ENCODE measurements around the gene TNFRSF13B.
A peak's percentile ranks its signal among the peaks of the same experiment; 100 is the strongest.
"Not testable (repeated sequence)": the region's sequence is repeated elsewhere in the genome, so short reads cannot be mapped to it uniquely, and the experiment has no call there.

Gene TNFRSF13B

DNA sequence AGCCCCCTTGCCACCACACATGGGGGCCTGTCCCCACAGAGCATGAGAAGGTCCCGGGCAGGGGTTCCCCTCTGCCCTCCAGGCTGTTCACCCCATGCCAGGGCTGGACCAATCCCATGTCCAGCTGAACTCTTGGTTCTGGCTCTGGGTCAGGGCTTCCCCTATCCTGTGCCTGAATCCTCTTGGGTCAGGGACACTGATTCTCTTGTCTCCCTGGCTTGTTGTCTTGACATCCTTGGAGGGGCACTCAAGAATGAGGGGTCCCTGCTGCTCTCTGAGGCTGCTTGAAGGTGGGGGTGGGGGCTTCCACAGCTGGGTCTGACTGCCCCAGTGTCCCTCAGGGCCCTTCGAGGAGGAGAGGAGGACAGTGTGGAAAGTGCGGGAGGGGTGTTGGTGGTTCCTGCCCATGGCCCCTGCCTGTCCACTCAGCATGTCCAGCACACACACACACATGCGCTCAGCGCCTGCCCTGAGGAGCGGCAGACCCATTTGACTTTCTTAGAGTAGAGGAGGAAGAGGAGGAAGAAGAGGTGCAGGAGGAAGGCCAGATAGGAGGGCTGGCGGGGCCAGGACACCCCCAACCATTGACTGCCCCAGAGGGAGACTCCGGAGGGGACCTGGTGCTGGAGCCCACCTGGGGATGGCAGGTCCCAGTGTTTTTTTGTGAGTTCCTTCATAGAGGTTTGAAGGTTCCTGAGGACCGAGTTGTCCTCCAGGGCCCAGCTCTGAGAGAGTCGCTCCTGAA is 47.0 kb downstream of the TNFRSF13B start:
- no peak for DNase-seq

DNA sequence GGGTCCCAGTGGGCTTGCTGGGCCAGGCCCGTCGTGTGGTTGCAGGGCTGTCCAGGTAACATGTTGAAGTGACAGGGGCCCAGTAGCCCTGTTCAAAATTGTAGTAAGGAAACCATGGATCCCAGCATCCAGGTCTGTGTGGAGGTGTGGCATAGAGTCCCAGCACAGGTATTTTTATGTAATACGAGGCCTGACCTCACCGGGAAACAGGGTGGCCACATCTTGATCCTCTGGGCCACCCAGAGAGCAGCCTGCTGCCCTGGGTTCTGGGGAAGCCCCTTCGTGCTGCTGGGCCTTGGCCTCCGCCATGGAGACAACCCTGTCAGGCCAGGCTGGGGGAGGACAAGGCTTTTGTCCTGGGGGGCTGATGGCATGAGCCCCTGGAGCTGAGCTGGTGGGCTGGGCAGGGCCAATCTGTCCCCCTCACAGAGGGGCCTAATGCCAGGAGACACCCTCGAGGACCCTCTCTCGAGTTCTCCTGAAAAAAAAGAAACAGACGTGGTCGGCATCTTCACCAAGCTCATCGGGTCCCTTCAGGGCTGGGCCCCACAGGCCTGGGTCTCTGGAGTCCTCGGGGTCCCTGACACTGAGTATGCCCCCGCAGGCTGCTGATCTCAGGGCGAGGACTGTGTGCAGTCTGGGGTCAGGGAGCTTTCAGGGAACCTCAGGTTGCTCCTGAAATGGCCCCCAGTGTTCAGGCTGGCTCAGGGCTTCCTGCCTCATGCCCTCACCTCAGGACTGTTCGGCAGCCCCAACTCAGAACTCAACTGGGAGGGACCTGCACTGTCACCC is 47.8 kb downstream of the TNFRSF13B start:
- no peak for DNase-seq

DNA sequence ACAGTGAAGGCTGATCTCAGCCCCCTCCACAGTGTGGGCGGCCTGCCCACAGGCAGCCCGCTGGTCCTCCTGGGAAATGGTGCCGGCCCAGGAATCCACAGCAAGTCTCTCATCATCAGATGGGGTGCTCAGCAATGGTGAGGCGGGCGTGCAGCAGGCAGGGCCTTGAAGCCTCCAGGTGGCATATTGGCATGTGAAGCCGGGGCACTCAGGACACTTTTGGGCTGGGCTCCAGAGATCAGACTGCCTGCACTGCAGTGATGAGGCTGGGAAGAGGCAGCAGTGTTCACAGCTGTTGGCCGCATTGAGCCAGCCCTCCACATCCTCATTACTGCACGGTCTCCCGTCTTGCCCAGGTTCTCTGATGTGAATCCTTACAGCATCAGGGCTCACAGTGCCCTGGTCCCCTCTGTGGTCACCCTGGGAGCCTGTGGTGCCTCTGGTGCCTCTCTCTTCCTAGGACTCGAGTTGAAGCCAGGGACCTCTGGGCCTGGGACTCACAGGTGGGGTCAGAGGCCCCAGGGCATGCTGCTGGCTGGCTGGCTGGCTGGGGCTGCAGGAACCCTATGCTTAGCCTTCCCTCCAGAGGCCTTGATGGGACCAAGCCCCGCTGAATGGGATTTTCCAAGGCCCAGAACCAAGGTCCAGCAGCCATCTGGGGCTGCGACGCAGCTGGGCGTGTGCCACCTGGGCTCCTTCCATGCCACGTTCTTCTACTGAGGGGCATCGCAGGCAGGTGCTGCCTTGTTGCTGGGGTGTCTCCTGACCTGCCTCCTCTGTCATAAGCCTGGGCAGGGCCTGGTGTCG is 48.6 kb downstream of the TNFRSF13B start:
- no peak for DNase-seq

DNA sequence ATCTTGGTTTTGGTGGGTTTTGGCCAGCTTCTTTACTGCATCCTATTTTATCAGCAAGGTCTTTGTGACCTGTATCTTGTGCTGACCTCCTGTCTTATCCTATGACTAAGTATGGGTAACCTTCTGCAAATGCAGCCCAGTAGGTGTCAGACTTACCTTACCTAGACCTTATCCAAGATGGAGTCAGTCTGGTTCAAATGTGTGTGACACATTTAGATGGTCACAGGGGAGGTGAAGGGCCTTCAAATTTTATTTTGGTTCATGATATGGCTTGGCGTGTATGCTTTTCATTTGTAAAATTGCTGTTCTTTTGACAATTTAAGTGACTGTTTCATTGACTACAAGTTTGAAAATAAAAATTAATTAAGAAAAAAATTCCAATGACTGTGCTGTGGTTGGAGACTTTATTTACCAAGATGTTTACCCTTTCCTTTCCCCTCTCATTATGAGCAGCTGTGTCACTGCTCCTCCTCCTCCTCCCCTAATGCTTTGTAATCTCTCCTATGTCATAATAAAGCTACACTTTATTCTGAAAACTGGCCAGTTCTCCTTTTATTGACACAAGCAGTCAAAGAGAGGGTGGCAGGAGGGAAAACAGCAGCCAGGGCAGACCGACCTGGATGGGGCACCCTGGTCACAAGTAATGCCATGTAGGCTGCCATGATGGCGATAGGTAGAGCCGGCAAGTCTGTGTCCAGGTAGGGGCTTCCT is 49.4 kb downstream of the TNFRSF13B start:
- DNase-seq = peak in 1 of 3 experiments; percentile 43

DNA sequence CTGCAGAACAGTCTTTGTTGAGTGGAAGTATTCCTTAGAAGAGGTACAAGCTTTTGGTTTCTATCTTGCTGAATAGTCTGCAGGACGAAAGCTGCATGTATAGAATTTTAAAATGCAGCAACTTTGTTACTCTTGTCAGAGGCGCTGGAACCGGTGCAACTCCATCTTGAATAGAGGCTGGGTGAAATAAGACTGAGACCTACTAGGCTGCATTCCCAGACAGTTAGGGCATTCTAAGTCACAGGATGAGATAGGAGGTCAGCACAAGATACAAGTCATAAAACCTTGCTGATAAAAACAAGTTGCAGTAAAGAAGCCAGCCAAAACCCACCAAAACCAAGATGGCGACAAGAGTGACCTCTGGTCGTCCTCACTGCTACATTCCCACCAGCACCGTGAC is 50.5 kb downstream of the TNFRSF13B start:
- not testable (repeated sequence) for DNase-seq

DNA sequence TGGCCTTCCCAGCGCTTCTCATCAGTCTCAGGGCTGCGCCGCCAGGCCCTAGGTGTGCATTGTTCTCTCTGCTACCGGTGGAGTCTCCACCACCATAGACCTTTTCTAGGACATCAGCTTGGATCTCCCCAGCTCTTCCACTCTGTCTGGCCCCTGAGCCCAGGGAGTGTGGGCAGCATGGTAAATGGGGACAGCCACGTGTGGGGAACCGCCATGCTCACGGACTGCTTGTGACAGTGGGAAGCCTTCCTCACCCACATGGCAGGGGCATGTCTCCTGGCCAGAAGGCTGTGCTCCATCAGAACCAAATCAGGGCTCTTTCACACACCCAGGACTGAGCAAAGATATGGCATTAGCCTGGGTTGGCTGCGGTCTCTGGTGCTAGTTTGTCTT is 51.3 kb downstream of the TNFRSF13B start:
- no peak for DNase-seq

DNA sequence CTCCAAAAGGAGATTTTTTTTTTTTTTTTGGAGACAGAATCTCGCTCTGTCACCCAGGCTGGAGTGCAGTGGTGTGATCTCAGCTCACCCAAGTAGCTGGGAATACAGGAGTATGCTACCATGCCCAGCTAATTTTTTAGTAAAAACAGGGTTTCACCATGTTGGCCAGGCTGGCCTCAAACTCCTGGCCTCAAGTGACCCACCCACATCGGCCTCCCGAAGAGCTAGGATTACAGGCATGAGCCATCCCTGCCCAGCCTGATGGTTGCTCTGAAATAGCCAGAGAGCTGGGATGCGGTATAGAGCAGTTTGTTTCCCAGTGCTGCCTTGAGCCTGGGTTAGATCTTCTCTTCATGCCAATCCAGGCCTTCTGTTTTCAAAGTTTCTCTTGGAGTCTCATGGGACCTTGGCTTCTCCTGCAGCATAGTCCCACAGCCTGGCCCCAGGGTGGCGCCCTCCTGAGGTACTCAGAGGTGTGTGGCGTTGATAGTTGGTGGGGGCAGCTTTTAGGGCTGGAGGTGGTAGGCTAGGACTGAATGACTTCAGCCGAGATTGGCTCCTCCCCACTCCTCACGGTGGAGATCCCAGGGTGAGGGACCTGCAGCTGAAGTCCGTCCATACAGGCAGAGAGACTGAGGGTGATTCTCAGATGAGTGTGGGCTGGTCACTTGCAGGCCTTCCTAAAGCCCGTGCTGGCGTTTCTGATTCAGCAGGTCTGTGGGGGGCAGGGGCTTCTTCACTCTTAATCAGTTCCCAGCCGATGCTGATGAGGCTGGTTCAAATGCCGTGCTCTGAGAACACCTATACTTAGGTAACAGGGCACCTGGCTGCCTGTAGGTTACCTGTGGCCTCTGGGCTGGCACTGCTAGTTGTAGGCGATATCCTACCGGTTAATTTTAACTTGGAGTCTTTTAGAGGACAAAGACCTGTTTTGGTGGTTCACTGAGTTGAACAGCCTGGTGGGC is 52.0 kb downstream of the TNFRSF13B start:
- no peak for DNase-seq

DNA sequence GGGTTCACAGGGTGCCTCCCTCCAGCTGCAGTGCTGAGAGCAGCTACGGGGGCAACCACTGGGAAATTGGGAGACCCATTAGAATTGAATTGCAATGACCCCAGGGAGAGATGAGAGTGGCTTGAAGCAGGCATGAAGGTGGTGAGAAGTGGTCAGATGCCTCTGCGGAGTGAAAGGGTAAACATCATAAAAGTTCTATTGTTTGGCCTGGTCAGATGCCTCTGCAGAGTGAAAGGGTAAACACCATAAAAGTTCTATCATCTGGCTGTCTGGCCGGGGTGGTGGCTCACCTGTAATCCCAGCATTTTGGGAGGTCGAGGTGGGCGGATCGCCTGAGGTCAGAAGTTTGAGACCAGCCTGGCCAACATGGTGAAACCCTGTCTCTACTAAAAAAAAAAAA is 53.5 kb downstream of the TNFRSF13B start:
- DNase-seq = no peak

DNA sequence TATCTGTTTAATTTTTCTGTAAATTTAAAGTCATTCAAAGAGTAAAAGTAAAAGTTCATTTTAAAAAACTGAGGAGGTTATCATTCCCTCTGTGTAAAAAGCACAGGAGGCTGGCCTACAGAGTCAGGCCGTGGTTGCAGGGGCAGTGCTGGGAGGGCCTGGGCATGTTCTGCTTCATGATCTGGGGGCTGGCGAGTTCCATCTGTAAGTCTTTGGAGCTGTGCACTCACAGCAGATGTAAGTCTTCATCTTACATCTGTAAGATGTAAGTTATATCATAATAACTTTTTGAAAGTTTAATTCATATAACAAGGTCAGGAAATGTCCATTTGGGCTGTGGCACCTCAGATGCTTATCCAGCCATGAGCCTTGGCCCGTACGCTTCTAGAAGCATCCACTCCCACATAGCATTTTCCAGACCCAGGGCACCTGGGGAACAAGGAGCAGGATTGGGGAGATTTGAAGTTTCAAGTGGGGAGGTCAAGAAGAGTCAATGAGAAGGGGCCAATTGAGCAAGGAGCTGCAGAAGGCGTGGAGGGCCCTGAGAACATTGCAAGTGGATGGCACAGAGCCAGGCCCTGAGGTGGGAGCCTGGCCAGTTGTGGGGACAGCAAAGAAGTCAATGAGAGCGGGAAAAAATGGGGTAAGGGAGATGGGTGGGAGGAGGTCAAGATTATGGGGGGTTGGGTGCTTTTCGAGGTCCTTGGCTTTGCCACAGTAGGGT is 54.1 kb downstream of the TNFRSF13B start:
- DNase-seq = no peak

DNA sequence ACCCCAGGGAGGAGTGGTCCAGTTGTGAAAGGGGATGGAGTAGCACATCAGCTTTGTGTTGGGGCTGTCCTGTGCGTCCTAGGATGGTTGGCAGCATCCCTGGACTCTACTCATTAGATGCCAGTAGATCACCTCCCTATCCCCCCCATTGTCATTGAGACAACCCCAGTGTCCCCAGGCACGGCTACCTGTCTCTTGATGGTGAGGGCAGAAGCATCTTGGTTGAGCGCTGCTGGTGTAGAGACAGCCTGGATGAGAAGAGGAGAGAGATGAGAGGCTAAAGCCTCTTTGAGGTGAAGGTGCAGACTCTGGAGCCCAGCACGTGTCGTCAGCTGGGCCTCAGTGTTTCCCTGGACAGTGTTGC is 55.4 kb downstream of the TNFRSF13B start:
- no peak for DNase-seq

DNA sequence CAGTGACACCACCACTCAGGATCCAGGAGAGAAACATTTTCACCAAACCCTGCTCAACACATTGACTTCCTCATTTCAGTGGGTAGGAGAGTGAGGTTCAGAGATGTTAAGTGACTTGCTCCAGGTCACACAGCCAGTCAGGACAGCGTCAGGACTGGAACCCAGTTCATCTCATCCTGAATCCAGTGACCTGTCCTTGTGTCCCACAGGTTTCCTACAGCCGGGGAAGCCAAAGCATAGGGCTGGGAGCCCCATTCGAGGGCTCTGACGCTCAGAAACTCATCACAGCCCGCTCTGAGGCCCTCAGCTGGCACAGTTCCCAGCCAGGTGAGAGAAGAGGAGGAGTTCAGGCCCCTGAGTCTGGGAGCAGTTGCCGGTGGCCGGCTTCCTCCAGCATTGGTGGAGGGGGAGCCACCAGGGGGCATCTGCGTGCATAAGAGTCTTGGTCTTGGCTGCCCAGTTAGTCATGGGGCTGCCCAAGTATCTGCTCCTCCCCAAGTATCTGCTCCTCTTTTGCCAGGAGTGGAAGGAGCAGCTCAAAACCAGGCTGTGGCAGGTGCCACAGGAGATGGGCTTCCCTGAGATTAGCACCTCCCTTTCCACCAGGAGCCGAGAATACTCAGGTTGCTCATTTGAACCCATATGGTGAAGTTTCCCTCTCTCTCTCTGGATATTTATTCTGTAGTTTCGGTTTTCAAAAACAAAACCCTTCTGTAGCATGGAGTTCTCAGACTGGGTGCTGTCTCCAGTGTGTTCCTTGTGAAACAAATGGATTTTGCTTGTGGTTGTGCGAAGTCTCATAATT is 56.0 kb downstream of the TNFRSF13B start:
- DNase-seq = peak in 2 of 3 experiments; percentile 3 to 21

DNA sequence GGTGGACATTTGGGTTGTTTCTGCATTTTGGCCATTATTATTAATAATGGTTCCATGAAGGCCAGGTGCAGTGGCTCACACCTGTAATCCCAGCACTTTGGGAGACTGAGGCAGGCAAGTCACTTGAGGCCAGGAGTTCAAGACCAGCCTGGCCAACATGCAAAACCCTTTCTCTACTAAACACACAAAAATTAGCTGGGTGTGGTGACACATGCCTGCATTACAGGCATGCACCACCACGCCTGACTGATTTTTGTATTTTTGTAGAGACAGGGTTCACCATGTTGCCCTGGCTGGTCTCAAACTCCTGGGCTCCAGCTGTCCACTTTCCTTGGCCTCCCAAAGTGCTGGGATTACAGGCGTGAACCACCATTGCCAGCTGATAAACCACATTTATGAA is 58.5 kb downstream of the TNFRSF13B start:
- DNase-seq = no peak

DNA sequence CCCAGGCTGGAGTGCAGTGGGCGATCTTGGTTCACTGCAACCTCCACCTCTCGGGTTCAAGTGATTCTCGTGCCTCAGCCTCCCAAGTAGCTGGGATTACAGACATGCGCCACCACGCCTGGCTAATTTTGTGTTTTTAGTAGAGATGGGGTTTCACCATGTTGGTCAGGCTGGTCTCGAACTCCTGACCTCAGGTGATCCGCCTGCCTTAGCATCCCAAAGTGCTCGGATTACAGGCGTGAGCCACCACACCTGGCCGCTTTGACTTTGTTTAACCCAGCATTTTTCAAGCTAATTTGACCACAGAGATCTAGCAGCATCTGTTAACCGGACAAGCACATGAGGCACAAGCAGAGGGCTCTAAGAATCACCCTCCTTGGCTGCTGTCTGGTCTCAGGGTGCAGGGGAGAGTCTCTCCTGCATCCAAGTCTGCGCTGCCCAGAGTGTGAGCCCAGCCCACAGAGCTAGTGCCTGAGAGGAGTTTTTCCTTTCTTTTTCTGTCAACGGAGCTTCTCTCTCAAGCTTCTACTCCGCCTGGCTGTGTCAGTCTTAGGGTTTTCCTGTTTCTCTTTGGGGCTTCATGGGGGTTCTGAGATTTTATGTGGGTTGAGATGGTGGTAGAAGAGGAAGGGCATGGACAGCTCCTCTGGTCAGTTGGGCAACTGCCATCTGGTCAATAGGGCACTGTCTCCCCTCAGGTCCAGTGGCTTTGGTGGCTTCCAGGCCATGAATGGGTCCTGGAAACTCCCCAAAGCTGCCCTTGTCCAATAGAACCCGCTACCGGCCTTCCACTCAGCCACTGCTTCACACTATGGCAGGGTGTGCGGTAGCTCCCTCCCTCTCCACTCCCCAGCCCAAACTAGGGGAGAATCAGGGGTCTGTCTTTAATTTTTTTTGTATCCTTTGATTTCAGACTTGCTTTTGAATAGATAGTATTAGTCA is 59.6 kb downstream of the TNFRSF13B start:
- no peak for DNase-seq

DNA sequence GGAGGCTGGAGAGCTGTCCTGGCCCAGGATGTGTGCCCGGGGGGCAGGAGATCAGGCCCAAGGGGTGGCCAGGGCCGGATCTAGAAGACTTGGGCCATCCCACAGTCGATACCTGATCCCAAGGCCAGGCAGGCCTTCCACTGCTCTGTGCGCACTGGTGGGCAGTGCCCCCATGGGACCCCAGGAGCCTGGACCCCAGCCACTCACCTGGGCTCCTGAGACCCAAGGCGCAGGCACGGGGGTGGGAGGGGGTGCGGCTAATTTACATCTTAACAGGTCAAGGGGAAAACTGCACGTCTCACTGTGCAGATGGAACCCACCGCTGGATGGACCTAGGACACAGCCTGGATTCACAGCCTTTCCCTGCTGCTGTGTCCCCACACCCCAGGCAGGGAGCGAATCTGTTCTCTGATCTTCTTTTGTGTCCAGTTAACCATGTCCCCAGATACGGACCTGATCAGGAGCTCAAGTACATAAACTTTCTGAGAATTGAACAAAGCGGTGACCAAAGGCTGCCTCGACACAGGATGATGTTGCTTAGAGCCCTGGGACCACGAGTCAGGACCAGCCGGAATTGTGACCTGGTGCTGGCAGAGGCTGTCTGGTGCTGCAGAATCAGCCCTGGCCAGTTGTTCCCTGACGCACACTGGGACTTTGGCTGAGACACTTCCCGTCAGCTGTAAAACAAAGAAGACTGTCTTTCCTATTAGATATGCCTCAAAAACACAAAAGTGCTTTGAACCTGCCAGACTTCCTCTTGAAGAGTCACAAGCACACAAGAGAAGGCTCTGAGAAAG is 60.6 kb downstream of the TNFRSF13B start:
- no peak for DNase-seq

DNA sequence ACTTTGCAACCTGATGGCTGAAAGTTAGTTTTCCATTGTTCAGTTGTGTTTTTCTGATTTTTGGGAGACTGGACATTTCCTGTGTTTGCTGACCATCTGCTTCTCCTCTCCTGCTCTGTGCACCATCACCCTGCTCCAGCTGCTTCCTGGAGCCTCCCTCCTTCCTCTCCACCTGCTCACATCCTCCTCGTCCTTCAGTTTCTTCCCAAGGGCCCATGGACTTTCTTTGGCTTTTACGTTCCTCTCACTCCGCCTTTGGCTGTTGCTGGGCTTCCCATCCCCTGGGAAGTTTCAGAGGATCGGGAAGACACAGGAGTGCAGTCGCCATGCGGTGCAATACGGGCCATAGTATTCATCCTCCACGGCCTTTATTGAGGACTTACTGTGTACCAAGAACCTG is 61.6 kb downstream of the TNFRSF13B start:
- DNase-seq = no peak

DNA sequence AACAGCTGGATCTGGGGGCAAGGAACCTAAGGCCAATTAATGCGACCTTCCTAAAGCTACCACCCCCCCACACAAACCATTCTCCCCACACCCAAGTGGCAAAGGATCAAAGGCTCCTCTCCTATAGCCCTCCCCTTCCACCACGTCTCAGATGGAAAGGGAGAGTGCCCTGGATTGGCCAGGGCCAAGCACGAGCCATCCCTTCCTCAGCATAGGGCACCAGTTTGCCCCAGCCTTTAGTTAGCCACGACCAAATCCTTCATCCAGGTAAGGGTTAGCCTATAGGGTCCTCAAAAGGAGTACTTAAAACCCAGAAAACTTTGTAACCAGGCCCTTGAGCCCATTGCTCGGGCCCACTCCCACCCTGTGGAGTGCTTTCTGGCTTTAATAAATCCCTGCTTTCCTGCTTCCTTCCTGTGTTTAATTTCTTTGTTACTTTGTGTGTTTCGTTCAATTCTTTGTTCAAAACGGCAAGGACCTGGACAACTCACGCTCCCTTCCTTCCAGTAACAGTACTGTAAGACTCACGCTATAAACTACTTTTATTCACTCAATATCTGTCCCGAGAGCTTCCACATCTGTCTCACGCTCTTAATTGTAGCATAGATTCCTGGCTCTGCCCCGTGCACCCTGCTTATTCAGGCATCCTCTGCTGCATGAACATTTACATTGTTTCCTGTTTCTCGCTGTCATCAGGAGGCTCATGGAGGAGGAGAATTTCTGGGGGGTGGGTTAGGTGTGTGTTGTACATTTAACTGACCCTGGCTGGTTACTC is 62.3 kb downstream of the TNFRSF13B start:
- no peak for DNase-seq

DNA sequence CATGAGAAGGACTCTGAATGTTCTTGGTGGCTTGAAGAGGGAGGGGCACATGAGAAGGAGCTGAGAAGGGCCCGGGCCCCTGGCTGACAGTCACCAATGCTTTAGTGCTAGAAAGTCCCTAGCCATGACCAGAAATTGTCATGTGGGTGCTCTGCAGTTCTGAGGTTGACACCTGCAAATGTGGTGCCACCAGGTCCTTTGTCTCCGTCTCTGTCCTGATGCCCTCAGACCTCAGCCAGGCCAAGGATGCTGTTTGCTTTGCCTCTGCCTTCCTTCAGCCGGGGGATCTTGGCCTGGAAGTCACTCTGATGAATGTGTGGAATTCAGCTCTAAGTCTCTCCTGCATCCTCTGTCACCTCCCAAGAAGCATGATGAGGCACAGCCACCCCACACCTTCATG is 63.6 kb downstream of the TNFRSF13B start:
- no peak for DNase-seq

Data from NCI-H1417 (cell line).